GM19397 (cell line): ENCODE results near the gene GHRH.

Source experiments
- ATAC-seq: cut with Tn5 transposase; IDR thresholded peaks from one replicate; pipeline ENCODE4 v1.9.1; 2021; ENCODE audit warnings: mild to moderate bottlenecking, moderate library complexity; ENCODE audit not compliant: unreplicated experiment

The GHRH gene

GRCh38 chr20:37261714-37262113 is at the start of gene GHRH:
Gene GHRH, minus strand, starts transcription at chr20:37261814. Its CDS starts 4,925 bp downstream, at chr20:37256889.
- ATAC-seq = no peak

DNA sequence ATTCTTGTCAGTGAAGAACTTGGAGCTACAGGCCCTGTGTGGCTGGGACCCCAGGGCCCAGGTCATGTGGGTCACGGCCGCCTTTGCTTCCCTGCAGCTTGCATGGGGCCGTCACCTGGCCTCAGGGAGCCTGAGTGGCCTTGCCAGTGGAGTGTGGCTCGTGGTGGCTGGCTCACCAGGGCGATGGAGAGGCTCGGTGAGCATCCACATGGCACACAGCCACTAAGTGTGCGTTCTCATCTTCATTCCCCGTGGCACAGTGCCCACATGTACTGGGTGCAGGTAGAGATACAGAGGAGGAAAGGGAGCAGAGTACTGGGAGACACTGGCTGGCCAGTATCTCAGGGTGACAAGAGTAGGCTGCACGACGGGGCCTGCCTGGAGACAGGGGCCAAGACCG is 49.3 kb upstream of the GHRH start:
- no peak for ATAC-seq

- ATAC-seq = no peak
These were observed 48.4 kb upstream of the GHRH start for GRCh38 chr20:37309936-37310590.

DNA sequence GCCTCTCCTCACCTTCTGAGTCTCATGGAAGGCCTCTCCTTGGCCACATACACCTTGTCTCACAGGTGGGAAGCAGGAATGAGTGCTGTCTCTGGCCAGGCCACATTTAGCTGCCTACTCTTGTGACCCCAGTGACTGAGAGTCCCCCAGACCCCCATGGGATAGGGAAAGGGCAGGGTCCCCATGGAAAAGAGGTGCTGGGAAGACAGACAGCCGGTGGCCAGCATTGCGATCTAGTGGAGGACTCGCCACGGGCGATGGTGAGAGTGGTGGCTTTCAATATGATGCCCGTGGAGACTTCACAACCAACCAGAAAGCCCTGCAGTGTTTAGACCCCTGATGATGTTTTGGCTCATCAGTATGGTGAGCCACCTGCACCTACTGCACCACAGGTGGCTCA is 47.7 kb upstream of the GHRH start:
- no peak for ATAC-seq

GRCh38 chr20:37308086-37309050 is 46.8 kb upstream of the GHRH start:
- ATAC-seq = peak; percentile 73

GRCh38 chr20:37305839-37306238 is 44.2 kb upstream of the GHRH start:
- ATAC-seq = no peak

GRCh38 chr20:37305079-37305478 is 43.5 kb upstream of the GHRH start:
- ATAC-seq = no peak

DNA sequence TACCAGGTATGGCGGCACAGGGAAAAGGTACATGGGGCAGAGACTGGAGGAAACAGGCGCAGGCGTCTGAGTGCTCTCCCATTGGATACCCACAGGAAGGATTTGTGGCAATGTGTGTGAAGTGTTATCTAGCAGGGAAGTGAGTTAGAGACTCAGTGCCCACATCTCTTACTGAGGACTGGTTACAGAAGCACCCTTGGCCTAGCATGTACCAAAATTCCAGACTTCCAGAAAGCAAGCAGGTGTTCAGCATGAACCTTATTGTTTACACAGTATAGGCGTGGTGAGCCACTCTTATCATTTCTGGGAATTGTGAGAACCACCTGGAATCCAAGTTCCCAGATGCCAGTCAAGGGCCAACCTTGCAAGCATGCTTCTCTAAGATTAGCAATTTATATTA is 42.0 kb upstream of the GHRH start:
- no peak for ATAC-seq

GRCh38 chr20:37302981-37303380 is 41.4 kb upstream of the GHRH start:
- ATAC-seq = no peak

GRCh38 chr20:37301558-37301957 is 39.9 kb upstream of the GHRH start:
- no peak for ATAC-seq

- no peak for ATAC-seq
These were observed 39.5 kb upstream of the GHRH start for GRCh38 chr20:37301120-37301519.

GRCh38 chr20:37299718-37300528 is 38.3 kb upstream of the GHRH start:
- ATAC-seq = no peak

- ATAC-seq = no peak
These were observed 36.8 kb upstream of the GHRH start for GRCh38 chr20:37298190-37298939.

GRCh38 chr20:37297066-37297736 is 35.6 kb upstream of the GHRH start:
- no peak for ATAC-seq

DNA sequence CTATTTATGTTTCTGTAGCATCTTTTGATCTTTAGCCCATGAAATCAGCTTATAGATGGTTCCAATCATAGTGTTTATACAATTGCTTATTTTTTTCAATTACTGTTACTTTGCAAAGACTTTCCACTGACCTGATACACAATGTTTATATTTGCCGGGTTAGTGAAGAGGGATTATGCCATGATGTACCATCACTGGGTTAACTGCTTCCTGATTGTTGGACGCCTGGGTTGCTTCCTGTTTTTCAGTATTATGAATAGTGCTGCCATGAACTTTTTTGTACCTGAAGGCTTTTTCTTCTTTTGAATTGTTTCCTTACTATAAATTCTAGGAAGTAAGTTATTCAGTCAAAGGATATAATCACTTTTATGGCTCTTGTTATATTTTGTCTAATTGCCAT is 34.8 kb upstream of the GHRH start:
- no peak for ATAC-seq

DNA sequence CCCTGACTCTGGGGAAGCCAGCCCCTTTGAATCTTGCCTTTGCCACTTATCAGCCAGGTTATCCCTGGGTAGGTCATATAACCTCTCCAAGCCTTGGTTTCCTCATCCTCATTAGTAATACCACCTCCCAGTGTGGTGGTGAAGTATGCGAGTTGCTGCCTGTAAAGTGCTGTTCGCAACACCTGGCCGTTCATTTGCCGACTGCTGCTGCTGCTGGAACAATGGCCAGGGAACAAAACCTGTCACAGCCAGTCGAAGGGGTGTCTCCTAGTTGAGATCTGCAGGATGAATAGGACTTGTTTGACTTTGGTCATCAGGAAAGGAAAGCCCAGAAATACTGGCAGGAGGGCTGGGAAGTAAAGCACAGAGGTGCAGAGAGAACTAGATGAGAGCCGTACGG is 34.0 kb upstream of the GHRH start:
- ATAC-seq = no peak

GRCh38 chr20:37295001-37295400 is 33.4 kb upstream of the GHRH start:
- no peak for ATAC-seq

GRCh38 chr20:37294262-37294981 is 32.8 kb upstream of the GHRH start:
- ATAC-seq = no peak

DNA sequence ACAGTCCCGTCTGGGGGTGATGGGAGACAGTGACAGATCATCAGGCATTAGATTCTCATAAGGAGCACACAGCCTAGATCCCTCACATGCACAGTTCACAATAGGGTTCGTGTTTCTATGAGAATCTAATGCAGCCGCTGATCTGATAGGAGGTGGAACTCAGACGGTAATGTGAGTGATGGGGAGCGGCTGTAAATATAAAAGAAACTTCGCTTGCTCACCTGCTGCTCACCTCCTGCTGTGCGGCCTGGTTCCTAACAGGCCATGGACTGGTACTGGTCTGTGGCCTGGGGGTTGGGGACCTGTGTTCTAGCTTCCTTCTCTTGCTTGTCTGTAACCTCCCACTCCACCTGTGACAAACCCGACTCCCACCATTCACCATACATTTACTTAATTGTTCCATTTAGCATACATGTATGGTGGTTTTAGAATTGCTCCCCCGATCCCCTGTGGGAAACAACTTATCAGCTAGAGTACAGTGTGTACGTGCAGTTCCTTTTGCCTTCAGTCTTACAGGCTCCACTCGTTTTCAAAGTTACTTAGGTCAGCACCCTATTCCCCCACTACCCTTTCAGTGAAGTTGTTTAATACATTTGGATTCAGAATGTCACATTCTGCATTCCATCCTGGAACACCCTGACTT is 31.8 kb upstream of the GHRH start:
- ATAC-seq = no peak
